B cell (primary cell): ENCODE data around the gene KYNU. TPM values are rescaled to one million over a fixed set of nuclear protein-coding genes. Genes with fewer than 3 reads are reported as not detected.
"Not testable (repeated sequence)": the region's sequence is repeated elsewhere in the genome, so short reads cannot be mapped to it uniquely, and the experiment has no call there.

ENCODE experiments used
- ATAC-seq: fragments of 200-7000 bp; cut with Tn5 transposase; one replicate; pipeline ENCODE4 v1.10.0; 2021; ENCODE audit warnings: low read depth, mild to moderate bottlenecking, moderate number of reproducible peaks, moderate library complexity
- CTCF ChIA-PET: fragments of 350-600 bp; sonication (Branson Sonifier 250); formaldehyde crosslinking; loops from one replicate; lab custom pipeline; 2021; ENCODE audit warnings: antibody characterized with exemption, inconsistent platforms; lab: Charles Lee
- POLR2A ChIA-PET: fragments of 350-600 bp; sonication (Branson Sonifier 250); formaldehyde crosslinking; loops from one replicate; lab custom pipeline; 2021; ENCODE audit warnings: antibody characterized with exemption; lab: Charles Lee
- DNase-seq: peaks from one replicate; pipeline ENCODE4 v3.0.0; 2013
- H2AFZ ChIP-seq: 2 replicates; pipeline ENCODE4 v1.6.1; 2012; ENCODE audit warnings: mild to moderate bottlenecking, low read depth, low read length; ENCODE audit not compliant: insufficient read depth, poor library complexity, severe bottlenecking
- H3K27ac ChIP-seq, 2 donors: 1 replicate in 1 of 2; 2 replicates in 1 of 2; pipeline ENCODE4 v1.5.1; 2012 to 2013; ENCODE audit warnings: low read length in 2 of 2, mild to moderate bottlenecking in 2 of 2, moderate library complexity in 1 of 2
- H3K27me3 ChIP-seq, 4 experiments: fragments of 200-600 bp in 1 of 4; sonication (generic) in 1 of 4; replicated peaks in 1 of 4; 1 replicate in 2 of 4; 2 replicates in 2 of 4; pipeline versions ENCODE4 v1.6.1 to v1.7.0; 2013 to 2016; ENCODE audit warnings: low read length in 3 of 4, mild to moderate bottlenecking in 2 of 4, mixed read lengths in 1 of 4, moderate library complexity in 1 of 4; ENCODE audit not compliant: insufficient read depth in 4 of 4, control insufficient read depth in 3 of 4; ENCODE audit errors: control extremely low read depth in 1 of 4
- H3K36me3 ChIP-seq, 2 experiments: replicated peaks in 1 of 2; 1 replicate in 1 of 2; 2 replicates in 1 of 2; pipeline versions ENCODE4 v1.6.1 to v1.7.1; 2013; ENCODE audit warnings: low read length in 1 of 2; ENCODE audit not compliant: insufficient read depth in 2 of 2, control insufficient read depth in 1 of 2; ENCODE audit errors: control extremely low read depth in 1 of 2, extremely low read depth in 1 of 2
- H3K4me1 ChIP-seq, 2 donors: fragments of 200-600 bp in 1 of 2; sonication (generic) in 1 of 2; 1 replicate in 1 of 2; 2 replicates in 1 of 2; pipeline versions ENCODE4 v1.5.1 to v1.6.1; 2013 to 2017; ENCODE audit warnings: low read length in 2 of 2; ENCODE audit not compliant: control insufficient read depth in 2 of 2, insufficient read depth in 2 of 2
- H3K4me2 ChIP-seq: replicated peaks from 2 replicates; pipeline ENCODE3; 2012; ENCODE audit warnings: mild to moderate bottlenecking, low read depth, low read length; ENCODE audit not compliant: poor library complexity, severe bottlenecking
- H3K4me3 ChIP-seq, 5 experiments: fragments of 200-600 bp in 1 of 5; sonication (generic) in 1 of 5; 1 replicate in 3 of 5; 2 replicates in 2 of 5; pipeline versions ENCODE4 v1.5.1 to v1.7.0; 2011 to 2016; ENCODE audit warnings: low read length in 4 of 5, mild to moderate bottlenecking in 4 of 5, low read depth in 2 of 5, control low read depth in 1 of 5, moderate library complexity in 1 of 5; ENCODE audit not compliant: insufficient read depth in 1 of 5; ENCODE audit errors: control extremely low read depth in 1 of 5, extremely low read depth in 1 of 5
- H3K79me2 ChIP-seq: fragments of 200-600 bp; sonication (generic); one replicate; pipeline ENCODE4 v1.6.0; 2016; ENCODE audit warnings: low read length; ENCODE audit not compliant: control insufficient read depth, insufficient read depth
- H3K9ac ChIP-seq: fragments of 200-600 bp; sonication (generic); 2 replicates; pipeline ENCODE4 v1.6.1; 2017; ENCODE audit warnings: mild to moderate bottlenecking, low read length, moderate library complexity
- H3K9me3 ChIP-seq, 3 donors: one replicate each; pipeline versions ENCODE4 v1.6.1 to v1.7.1; 2013; ENCODE audit warnings: low read length in 2 of 3; ENCODE audit not compliant: control insufficient read depth in 2 of 3, insufficient read depth in 1 of 3; ENCODE audit errors: control extremely low read depth in 1 of 3
- H4K20me1 ChIP-seq: 2 replicates; pipeline ENCODE4 v1.6.0; 2012; ENCODE audit warnings: mild to moderate bottlenecking, low read length; ENCODE audit not compliant: insufficient read depth, control insufficient read depth, poor library complexity, severe bottlenecking
- H3K27ac Mint-ChIP-seq: one replicate; pipeline ENCODE4 v1.8.0; 2021; ENCODE audit warnings: mixed read lengths
- H3K27me3 Mint-ChIP-seq: one replicate; pipeline ENCODE4 v1.8.0; 2021; ENCODE audit warnings: mixed read lengths
- H3K4me1 Mint-ChIP-seq: one replicate; pipeline ENCODE4 v1.8.0; 2021; ENCODE audit warnings: mixed read lengths
- H3K4me3 Mint-ChIP-seq: one replicate; pipeline ENCODE4 v1.8.0; 2021; ENCODE audit warnings: mixed read lengths
- H3K9me3 Mint-ChIP-seq: one replicate; pipeline ENCODE4 v1.8.0; 2022; ENCODE audit warnings: mixed read lengths; ENCODE audit not compliant: insufficient read depth
- EZH2 ChIP-seq: IDR thresholded peaks from 2 replicates; pipeline ENCODE4 v1.6.1; 2012; ENCODE audit warnings: borderline replicate concordance, low read depth, mild to moderate bottlenecking, moderate library complexity, low read length; ENCODE audit not compliant: insufficient read depth, poor library complexity, severe bottlenecking
- WGBS: methylation state at CpG from one replicate; pipeline ENCODE4 v1.1.5; 2013; ENCODE audit warnings: missing lambda C conversion rate; ENCODE audit not compliant: insufficient coverage; 5-methylcytosine and 5-hydroxymethylcytosine counted together
- intact Hi-C: fragments of 100-400 bp; cut with micrococcal nuclease; formaldehyde crosslinking; loops from one replicate; pipeline ENCODE4 v1.10.0; 2022
- polyA plus RNA-seq: library from polyadenylated mRNA; depleted of rRNA; stranded (reverse); fragments of >200 nt; gene quantifications from 2 replicates; pipeline ENCODE4 v1.2.3, GENCODE V29; 2012
- total RNA-seq, 2 donors: library from RNA; stranded (reverse); fragments of 120-200 nt in 1 of 2; gene quantifications; 1 replicate in 1 of 2; 2 replicates in 1 of 2; pipeline versions ENCODE4 v1.2.3 to v1.2.4, GENCODE V29; 2013 to 2022
- TF ChIP-seq, protein P1 (sequence below): fragments of 200-600 bp; IDR thresholded peaks from one replicate; pipeline ENCODE4 v1.8.0; 2022; ENCODE audit warnings: antibody characterized with exemption, mild to moderate bottlenecking

KYNU gene
- total and polyA plus RNA-seq, 2 donors (not counting 1 experiment from before 2014, with no cell fraction given) = 14.5 to 46.2 TPM

DNA sequence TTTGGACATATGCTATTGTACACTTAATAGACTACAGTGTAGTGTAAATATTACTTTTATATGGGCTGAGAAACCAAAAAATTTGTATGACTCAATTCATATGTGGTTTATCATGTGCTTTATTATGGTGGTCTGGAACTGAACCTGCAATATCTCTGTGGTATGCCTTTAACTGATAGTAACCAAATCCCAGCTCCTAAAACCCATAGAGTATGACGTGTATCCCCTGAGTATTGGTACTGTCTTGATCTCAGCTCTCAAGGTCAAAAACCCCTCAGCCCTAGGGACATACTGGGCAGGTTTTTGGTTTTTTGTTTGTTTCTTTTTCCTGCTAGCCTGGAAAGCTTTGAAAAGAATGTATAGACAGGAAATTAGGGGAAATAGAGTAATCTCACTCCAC, 209.6 kb downstream of the KYNU start:
- Histone ChIP-seq H3K27me3 (no peaks in the 10 kb centered on the region), H3K4me1 (peaks cover 0 to 3% of the 10 kb centered on the region in 2 donors), H2AFZ (no peak overlapping the region), H3K4me2 (no peak overlapping the region), H3K9me3 (no peaks in the 10 kb centered on the region), H3K9ac (no peak overlapping the region), H3K79me2 (no peaks in the 10 kb centered on the region), H3K27ac (no peak overlapping the region), H3K4me3 (no peak overlapping the region), H3K36me3 (no peaks in the 10 kb centered on the region), H4K20me1 (no peaks in the 10 kb centered on the region)
- no peak for DNase-seq
- H3K4me1 Mint-ChIP-seq = peaks cover 6% of the 10 kb centered on the region
- no peaks in the 10 kb centered on the region for H3K9me3 Mint-ChIP-seq
- ATAC-seq = no peak
- ChIA-PET CTCF (interaction anchor here (0.8 to 1.6 kb wide), 2 partner anchors 9 to 135 kb away, joined by 3 to 5 read pairs; no protein-coding TSS in a partner anchor), POLR2A (no interaction called here)
- TF ChIP-seq, protein P1, sequence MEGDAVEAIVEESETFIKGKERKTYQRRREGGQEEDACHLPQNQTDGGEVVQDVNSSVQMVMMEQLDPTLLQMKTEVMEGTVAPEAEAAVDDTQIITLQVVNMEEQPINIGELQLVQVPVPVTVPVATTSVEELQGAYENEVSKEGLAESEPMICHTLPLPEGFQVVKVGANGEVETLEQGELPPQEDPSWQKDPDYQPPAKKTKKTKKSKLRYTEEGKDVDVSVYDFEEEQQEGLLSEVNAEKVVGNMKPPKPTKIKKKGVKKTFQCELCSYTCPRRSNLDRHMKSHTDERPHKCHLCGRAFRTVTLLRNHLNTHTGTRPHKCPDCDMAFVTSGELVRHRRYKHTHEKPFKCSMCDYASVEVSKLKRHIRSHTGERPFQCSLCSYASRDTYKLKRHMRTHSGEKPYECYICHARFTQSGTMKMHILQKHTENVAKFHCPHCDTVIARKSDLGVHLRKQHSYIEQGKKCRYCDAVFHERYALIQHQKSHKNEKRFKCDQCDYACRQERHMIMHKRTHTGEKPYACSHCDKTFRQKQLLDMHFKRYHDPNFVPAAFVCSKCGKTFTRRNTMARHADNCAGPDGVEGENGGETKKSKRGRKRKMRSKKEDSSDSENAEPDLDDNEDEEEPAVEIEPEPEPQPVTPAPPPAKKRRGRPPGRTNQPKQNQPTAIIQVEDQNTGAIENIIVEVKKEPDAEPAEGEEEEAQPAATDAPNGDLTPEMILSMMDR = no peak
- TF ChIP-seq EZH2 = no peak
- H3K27ac Mint-ChIP-seq = no peak overlapping the region
- intact Hi-C loops = no loop called here
- WGBS = no CpG with 5 or more reads among the region's 1 CpG
- H3K27me3 Mint-ChIP-seq = no peaks in the 10 kb centered on the region
- H3K4me3 Mint-ChIP-seq = no peak overlapping the region

DNA sequence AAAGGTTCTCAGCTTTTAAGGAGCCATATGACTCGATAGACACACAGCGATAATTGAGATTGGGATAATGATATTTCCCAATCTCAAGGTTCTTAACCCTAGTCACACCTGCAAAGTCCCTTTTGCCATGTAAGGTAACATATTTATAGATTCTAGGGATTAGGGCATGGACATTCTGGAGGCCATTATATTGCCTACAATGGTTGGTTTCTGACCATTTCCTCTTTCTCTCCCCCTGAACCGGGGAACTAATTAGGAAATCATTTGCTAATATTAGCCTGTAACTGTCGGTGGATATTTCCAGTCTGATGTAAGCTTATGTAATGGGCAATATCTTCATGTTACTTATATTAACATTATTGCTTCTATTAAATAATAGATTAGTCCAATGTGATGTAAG, 210.9 kb downstream of the KYNU start:
- Histone ChIP-seq H3K27me3 (no peaks in the 10 kb centered on the region), H3K27ac (no peak overlapping the region), H4K20me1 (no peaks in the 10 kb centered on the region), H3K4me3 (no peak overlapping the region), H3K79me2 (no peaks in the 10 kb centered on the region), H3K4me2 (no peak overlapping the region), H3K4me1 (peaks cover 0 to 3% of the 10 kb centered on the region in 2 donors), H2AFZ (no peak overlapping the region), H3K36me3 (no peaks in the 10 kb centered on the region), H3K9ac (no peak overlapping the region), H3K9me3 (no peaks in the 10 kb centered on the region)
- ATAC-seq (no peak), DNase-seq (no peak)
- no peaks in the 10 kb centered on the region for H3K9me3 Mint-ChIP-seq
- POLR2A ChIA-PET = no interaction called here
- H3K27me3 Mint-ChIP-seq = no peaks in the 10 kb centered on the region
- H3K4me3 Mint-ChIP-seq = no peak overlapping the region
- H3K27ac Mint-ChIP-seq = no peak overlapping the region
- intact Hi-C loops = no loop called here
- CTCF ChIA-PET = interaction anchor here (0.6 to 1.7 kb wide), 3 partner anchors 22 to 196 kb away, joined by 3 to 5 read pairs (median 5); no protein-coding TSS in a partner anchor
- TF ChIP-seq, protein P1 = no peak
- no peak for TF ChIP-seq EZH2
- peaks cover 6% of the 10 kb centered on the region for H3K4me1 Mint-ChIP-seq
- 100% methylated on average over 1 of the region's 4 CpGs for WGBS

DNA sequence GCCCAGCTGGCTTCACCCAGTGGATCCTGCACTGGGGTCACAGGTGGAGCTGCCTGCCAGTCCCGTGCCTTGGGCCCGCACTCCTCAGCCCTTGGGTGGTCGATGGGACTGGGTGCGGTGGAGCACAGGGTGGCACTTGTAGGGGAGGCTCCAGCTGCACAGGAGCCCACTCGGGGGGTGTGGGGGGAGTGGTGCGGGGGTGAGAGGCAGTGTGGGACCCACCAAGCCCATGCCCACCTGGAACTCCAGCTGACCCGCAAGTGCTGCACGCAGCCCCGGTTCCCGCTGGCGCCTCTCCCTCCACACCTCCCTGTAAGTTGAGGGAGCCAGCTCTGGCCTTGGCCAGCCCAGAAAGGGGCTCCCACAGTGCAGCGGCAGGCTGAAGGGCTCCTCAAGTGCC, 212.1 kb downstream of the KYNU start:
- H3K27me3 ChIP-seq, H2AFZ ChIP-seq, H3K9ac ChIP-seq, H3K4me1 ChIP-seq, H3K4me1 Mint-ChIP-seq, intact Hi-C loops, H3K4me2 ChIP-seq, H4K20me1 ChIP-seq, POLR2A ChIA-PET, H3K27ac ChIP-seq, H3K9me3 ChIP-seq, H3K4me3 Mint-ChIP-seq, H3K4me3 ChIP-seq, ATAC-seq, H3K27me3 Mint-ChIP-seq, H3K9me3 Mint-ChIP-seq, H3K36me3 ChIP-seq, DNase-seq, H3K27ac Mint-ChIP-seq, H3K79me2 ChIP-seq: not testable (repeated sequence)
- 100% methylated on average over 9 of the region's 12 CpGs for WGBS
- CTCF ChIA-PET = interaction anchor here (1.7 kb wide), 1 partner anchor 21 kb away, joined by 5 read pairs; no protein-coding TSS in a partner anchor
